NCI-H1417 (cell line): Measurements from ENCODE around the gene ZDHHC20.

Source experiments
- DNase-seq, 3 experiments: peaks; one replicate each; lab custom pipeline; 2025; lab: John Stamatoyannopoulos, UW

Gene ZDHHC20

GRCh38 chr13:21326155-21327031 is 132.7 kb downstream of the ZDHHC20 start:
- DNase-seq = peak in 2 of 3 experiments; percentile 6 to 15

- DNase-seq = no peak
These were observed 134.3 kb downstream of the ZDHHC20 start for GRCh38 chr13:21324803-21325202.

GRCh38 chr13:21322988-21323387 is 136.1 kb downstream of the ZDHHC20 start:
- no peak for DNase-seq
